HG03432 (cell line): ENCODE results near the gene DENND4B.
A peak's percentile ranks its signal among the peaks of the same experiment; 100 is the strongest.
"Not testable (repeated sequence)": the region's sequence is repeated elsewhere in the genome, so short reads cannot be mapped to it uniquely, and the experiment has no call there.

Experiments
- ATAC-seq: cut with Tn5 transposase; IDR thresholded peaks from one replicate; pipeline ENCODE4 v1.9.1; 2021; ENCODE audit warnings: mild to moderate bottlenecking, moderate library complexity; ENCODE audit not compliant: unreplicated experiment

DENND4B gene

DNA sequence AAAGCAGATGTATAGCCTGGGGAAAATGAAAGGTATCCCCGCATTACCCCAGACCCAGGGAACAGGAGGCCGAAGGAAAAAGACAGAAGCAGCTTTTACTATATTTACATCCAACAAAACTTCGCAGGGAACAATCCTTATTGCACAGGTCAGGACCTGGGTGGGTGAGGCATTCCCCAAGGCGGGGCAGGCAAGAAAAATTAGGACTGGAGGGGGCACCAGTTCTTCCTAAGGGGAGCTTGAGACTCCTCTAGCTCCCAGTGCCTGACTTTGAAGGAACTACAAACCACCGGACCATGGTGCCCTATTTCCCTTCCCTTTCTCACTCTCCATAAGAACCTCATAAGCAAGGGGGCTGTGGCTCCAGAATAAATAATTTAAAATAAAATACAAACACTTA lies 17.1 kb downstream of the DENND4B start:
- no peak for ATAC-seq

DNA sequence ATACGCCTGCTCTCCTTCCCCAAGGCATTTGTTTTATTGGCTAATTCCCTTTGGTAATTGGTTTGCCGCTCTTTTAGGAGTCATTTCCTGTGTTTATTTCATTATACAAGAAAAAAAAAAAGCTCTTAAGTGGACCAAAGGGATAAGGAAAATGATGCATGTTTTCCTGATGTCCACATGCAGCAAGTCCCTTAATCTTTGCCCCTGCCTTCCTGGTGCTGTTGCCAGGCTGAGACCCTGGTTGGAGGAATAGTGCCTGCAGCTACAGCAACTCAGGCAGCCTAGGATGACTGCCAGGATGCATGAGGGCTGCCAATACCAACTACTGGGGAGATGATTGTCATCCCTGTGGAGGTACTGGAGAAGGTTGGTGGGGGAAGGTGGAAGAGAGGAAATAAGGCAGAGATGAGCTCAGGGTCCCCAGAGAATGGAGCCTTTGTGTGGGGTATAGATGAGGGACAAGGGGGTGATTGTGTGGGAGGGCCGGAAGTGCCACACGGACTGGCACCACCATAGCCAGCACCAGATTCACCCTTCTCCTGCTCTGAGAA lies 17.7 kb downstream of the DENND4B start:
- ATAC-seq, result no peak

DNA sequence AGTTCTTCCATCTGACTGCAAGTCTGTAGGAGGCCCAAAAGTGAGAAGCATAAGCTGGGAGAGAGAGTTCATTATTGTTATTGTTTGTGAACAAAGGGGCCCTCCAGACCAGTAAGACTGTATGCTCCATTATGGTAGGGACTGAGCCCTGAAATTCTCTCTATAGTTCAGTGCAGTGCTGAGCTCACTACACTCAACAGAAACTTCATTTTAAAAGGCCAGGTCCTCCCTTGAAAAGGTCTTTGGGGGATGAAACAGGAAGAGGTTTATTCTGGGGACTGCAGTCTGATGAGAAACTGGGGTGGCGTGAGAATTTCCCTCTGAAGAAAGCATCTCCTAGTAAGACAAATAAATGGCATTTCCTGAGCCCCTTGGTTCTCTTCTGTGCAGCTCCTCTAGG lies 18.3 kb downstream of the DENND4B start:
- no peak for ATAC-seq

DNA sequence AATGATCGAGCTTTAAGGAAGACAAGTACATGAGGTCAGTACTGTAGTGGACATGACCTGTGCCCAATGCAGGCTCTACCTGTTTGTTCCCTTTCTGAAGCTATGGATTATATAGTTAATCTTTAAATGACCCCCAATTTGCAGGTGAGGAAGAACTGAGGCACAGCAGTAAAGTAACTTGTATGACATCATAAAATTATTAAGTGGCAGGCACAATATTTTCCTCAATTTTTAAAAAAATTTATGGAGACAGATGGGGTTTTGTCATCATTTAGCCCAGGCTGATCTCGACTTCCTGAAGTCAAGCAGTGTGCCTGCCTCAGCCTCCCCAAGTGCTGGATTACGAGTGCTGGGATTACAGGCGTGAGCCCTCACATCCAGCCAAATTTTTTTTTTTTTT lies 20.1 kb downstream of the DENND4B start:
- ATAC-seq, result no peak

DNA sequence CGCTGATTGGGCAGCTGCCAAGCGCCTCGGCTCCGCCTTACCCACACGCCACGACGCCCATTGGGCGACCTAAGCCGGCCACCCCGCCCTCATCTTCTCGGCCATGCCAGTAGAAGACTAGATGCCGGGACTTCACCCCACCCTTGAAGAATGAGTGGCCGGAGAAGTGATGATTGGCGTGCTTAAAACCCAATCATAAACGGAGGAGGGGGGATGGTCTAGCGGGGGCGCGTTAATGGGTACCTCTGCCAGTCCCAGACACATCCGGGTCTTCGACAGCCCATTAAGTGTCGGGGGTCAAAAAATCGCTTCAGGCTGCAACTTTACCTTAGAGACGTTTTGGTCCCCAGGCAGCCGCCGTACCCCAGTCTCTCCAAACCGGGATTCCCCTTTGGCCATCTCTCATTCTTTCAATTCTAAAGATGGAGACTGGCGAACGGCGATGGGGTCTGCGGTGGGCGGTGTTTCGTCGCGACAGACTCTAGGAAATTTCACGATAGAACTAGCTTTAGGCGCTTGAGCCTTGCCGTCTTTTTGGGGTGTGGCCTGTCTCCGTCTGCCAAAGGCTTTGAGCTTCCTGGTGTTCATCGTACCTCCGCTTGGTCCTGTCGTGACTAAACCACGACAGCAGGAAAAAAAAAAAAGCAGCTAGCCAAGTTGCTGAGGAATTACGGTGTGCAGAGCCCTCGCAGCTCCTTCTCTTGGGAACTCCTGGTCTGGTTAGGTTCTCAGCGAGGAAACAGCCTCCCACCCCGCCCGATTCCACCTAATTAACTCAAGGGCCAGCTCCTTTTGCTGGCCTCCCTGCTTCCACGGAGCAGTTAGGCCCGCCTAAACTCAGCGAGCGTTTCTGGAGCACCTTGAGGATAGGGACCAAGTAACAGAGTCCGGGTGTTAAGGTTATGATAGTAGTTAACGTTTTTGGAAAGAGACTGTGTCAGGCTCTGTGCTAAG lies 23.3 kb downstream of the DENND4B start, which contains the start of gene GATAD2B:
GATAD2B (minus strand) TSS at position 1 of the 954 bp plus-strand sequence. CDS start 94,625 bp downstream, outside the sequence.
- ATAC-seq, result peak; percentile 91

DNA sequence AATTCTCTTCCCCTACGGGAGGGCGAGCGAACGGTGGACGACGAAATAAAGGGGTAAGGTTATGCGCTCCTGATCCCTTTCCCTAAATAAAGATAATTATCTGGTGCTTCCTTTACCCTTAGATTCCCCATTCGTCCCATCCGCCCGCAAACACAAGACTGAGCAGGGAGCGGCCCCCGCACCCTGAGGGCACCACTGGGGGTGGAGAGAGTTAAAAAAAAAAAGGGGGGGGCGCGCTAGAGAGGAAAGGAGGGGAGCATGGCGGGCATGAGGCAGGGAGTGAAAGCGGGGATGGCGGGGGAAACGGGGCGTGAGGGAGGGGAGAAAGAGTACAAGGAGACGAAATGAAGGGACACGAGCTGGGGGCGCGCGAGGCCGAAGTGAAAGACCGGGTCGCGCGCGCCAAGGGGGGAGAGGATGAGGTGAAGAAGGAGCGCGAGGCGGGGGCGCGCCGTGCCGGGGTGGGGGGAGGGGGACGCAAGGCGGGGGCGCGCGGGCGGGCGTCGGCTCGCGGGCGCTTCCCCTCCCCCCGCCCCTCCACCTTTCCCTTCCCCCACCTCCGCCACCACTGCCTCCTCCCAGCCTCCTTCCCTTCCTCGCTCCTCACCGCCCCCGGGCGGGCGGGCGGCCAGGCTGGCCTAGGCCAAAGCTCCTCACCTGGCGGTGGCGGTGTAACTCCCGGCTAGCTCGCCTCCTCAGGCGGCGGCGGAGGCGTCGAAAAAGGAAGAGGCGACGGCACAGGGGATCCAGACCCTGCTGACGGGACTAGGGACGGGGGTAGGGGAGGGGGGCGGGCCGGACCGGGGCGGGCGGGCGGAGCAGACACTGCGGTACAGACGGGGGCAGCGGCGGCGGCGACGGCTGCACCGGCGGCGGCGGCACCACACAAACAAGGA lies 24.2 kb downstream of the DENND4B start:
- peak; percentile 32 for ATAC-seq

DNA sequence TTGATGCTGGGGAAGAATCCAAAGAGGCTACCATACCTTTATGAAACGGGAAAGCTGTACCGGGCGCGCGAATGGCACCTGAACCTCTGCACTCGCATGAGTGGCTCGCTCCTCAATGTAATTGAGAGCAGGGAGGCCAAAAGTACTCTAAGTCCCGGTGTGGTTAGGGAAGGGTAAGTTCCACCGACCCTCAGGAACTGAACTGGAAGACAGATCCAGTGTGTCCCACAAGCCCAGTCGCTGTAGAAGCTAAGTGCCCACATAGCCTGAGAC lies 24.8 kb downstream of the DENND4B start:
- no peak for ATAC-seq

DNA sequence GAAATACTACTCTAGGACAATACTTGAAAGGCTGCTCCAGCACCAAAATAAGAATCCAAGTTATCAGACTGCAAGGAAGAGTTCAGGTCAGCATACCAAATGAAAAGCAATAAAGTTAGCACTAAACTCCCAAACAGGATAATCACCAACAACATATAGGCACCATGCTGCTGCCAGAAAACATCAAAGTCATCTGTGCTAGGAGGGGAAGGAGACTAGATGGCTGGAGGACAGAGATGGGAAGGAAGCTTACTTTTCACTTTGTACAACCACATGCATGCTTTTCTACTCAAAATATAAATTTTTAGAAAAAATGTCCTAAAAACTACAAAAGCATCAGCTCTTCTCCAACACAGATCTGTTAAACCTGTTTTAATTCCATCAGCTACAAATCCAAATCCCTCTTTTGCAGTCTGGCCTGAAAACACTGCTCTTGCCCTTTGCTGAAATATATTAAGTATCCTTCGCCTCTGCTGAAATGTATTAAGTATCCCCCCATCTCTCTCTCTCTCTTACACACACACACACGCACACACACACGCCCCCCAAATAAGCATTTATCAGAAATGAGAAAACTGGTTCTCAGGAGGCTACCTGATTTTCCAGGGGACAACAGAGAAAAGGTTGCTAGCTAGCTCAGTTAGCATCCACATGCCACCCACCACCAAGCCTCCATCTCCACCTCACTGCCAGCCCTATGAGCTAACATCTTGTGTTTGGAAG lies 25.3 kb downstream of the DENND4B start:
- ATAC-seq, result no peak

DNA sequence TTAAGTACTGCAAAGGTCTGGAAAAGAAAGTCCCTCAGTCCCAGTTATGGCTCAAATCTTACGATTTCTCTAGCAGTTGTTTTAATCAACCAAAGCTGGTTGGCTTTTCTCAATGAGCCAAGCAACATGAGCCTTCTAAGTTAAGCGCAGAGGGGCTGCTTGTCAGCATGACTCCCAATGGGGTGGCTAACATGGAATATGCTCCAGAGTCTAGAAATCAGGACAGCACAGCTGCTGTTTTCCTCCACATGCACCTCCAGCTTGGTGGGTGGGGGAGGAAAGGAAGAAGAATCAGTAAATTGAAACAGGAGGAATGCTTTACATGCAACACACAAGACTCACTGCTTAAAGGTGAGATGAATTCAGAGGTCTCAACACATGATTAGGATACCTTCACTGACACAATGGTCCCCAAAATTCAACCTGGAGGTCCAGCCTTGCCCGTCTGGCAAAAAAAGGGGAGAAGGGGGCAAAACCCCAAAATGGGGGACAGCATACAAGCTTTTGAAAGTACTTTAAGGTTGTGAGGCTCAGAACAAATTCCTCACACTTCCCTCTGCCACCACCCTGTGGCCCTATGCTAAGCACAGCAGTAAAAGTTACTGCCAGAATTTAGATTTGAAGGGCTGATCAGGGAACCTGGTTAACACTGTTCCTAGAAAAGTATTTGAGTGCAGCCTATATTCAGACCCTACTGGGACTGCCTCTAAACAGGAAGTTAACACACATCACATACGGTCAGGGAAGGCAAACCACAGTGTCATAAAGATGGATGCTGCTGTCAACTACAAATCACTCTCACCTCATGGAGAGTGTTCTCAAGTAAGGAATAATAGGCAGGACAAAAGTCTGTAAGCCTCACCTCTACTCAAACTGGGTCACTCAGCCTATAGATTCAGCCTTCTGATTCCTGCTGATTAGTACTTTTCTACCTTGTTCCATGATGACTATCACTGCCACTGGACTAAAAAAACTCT lies 26.4 kb downstream of the DENND4B start:
- no peak for ATAC-seq

DNA sequence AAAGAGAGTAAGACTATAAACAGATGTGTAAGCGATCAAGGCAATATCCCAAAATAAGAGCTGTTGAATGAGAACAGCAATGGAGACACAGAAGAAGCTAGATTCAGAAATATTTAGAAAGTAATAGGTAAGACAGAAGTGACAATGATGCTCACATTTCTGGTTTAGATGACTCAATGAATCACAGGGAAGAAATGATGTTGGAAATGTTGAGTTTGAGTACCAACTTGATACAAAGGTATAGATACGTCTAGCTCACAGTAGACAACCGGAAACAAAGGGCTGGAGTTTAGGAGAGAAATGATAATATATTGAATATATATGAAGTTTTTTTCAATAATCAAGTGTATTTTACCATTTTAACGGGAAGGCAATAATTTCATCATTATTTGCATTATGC lies 30.2 kb downstream of the DENND4B start:
- no peak for ATAC-seq

DNA sequence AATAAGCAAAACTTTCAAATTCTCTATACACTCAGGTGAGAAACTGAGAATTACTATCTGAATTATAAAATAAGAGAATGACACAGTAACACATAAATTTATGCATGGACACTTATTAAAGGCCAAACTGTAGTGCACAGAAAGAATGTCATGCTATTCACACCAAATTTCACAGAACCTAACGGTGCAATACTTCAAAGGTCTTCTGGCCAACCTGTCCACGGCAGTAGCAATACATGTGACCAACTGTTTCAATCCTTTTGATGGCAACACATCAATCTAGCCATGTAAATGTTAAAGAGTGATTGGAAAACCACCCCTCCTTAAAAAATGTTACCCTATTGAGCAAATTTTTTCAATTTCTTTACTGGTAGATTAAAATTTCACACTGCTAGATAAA lies 34.2 kb downstream of the DENND4B start:
- ATAC-seq, result no peak

DNA sequence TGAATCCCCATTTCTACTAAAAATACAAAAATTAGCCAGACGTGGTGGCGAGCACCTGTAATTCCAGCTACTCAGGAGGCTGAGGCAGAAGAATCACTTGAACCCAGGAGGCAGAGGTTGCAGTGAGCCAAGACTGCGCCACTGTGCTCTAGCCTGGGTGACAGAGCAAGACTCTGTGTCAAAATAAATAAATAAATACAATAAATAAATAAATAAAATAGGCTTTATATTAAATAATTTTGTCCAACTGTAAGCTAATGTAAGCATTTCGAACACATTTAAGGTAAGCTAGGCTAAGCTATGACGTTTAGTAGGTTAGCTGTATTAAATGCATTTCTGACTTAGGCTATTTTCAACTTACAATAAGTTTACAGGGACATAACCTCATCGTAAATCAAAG lies 36.0 kb downstream of the DENND4B start:
- ATAC-seq, result not testable (repeated sequence)

DNA sequence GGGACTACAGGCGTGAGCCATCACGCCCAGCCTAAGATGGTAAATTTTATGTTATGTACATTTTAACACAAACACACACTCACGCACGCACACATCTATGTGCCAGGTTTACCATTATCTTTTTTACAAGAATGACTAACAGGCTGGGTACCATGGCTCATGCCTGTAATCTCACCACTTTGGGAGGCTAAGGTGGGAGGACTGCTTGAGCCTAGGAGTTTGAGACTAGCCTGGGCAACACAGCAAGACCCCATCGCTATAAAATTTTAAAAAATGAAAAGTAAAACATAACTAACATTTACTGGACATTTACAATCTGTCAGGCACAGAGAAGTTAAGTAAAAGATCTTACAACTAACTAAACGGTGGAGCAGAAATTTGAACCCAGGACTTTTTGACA lies 38.4 kb downstream of the DENND4B start:
- no peak for ATAC-seq

DNA sequence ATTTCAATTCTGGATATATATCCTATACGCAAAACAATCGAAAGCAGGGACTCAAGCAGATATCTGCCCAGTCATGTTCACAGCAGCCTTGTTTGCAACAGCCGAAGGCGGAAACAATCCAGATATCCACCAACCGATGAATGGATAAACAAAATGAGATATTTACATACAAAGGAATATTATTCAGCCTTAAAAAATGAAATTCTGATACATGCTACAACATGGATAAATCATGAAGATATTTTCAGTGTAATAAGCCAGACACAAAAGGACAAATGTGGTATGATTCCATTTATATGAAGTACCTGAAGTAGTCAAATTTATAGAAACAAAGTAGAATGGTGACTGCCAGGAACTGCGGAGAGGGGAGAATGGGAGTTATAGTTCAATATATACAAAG lies 39.4 kb downstream of the DENND4B start:
- ATAC-seq, result no peak

DNA sequence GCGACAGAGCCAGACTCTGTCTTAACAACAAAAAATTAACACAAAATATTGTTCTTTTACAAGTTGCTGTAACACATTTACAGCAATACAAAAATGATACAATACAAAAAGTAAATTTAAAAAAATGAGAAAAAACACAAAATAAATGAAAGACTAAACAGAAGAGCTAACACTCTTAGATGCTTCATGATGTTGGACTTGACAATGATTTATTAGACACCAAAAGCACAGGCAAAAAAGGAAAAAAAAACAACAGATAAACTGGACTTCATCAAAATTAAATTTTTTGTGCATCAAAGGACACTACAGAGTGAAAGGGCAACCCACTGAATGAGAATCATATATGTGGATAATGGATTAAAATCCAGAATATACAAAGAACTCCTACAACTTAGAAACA lies 40.1 kb downstream of the DENND4B start:
- ATAC-seq, result no peak

DNA sequence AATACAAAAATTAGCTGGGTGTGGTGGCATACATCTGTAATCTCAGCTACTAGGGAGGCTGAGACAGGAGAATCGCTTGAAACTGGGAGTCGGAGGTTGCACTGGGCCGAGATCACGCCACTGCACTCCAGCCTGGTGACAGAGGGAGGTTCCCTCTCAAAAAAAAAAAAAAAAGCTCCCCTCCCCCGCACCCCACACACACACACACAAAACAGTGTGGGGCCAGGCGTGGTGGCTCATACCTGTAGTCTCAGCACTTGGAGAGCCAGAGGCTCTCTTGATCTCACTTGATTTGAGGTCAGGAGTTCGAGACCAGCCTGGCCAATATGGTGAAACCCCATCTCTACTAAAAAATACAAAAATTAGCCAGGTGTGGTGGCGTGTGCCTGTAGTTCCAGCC lies 40.6 kb downstream of the DENND4B start:
- not testable (repeated sequence) for ATAC-seq

DNA sequence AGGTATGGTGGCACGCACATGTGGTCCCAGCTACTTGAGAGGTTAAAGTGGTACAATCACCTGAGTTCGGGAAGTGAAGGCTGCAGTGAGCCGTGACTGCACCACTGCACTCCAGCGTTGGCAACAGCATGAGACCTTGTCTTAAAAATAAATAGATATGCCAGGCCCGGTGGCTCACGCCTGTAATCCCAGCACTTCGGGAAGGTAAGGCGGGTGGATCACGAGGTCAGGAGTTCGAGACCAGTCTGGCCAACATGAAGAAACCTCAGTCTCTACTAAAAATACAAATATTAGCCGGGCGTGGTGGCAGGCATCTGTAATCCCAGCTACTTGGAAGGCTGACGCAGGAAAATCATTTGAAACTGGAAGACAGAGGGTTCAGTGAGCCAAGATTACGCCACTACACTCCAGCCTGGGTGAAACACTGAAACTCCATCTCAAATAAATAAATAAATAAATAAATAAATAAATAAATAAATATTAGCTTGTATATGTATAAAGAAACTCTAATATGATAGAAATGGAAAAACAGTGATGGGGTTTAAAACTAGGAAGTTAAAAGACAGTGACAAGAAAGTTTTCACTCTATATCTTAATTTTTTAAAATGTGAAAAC lies 42.6 kb downstream of the DENND4B start:
- no peak for ATAC-seq

DNA sequence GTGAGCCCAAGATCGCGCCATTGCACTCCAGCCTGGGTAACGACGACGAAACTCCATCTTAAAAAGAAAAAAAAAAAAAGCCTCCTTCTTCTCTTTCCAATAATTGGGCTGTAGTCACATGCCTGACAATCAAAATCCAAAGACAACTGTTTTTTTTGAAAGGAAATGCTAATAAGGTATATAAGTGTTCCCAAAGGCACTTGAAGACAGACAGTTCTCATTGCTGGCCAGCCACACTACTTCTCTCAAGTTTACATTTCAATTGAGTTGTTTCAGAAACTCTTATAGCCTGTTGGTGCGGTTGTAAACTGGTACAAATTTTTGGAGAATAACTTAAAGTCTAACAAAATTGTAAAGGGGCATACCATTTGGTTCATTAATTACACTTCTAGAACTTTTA lies 47.0 kb downstream of the DENND4B start:
- ATAC-seq, result no peak

DNA sequence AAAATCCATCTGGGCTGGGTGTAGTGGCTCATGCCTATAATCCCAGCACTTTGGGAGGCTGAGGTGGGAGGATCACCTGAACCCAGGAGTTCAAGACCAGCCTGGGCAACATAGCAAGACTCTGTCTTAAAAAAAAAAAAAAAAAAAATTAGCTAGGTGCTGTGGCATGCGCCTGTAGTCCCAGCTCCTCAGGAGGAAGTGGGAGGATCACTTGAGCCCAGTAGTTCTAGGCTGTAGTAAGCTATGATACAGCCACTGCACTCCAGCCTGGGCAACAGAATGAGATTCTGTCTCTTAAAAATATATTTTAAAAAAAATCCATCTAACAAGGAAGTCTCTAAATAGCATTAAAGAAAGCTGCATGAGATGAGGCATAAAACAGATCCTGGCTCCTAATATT lies 50.7 kb downstream of the DENND4B start:
- ATAC-seq, result not testable (repeated sequence)
